Lung (tissue), 12 donors: Measurements from ENCODE around the gene SLC51A. TPM values are rescaled to one million over a fixed set of nuclear protein-coding genes. Genes with fewer than 3 reads are reported as not detected.

ENCODE experiments used
- ATAC-seq: fragments of 200-7000 bp; cut with Tn5 transposase; one replicate; pipeline ENCODE4 v1.9.1; 2020; ENCODE audit warnings: moderate number of reproducible peaks; ENCODE audit not compliant: insufficient read depth, low FRiP score
- DNase-seq, 3 donors: peaks; one replicate each; pipeline ENCODE4 v3.0.0-alpha.2; 2013 to 2017
- H3K27ac ChIP-seq, 2 donors: one replicate each; pipeline ENCODE4 v1.5.1; 2013; ENCODE audit warnings: mild to moderate bottlenecking in 2 of 2, moderate library complexity in 2 of 2, control low read depth in 1 of 2, inconsistent platforms in 1 of 2, low read depth in 1 of 2, low read length in 1 of 2
- H3K27me3 ChIP-seq, 3 donors: one replicate each; pipeline ENCODE4 v1.5.1; 2013; ENCODE audit warnings: low read length in 2 of 3; ENCODE audit not compliant: control insufficient read depth in 3 of 3, insufficient read depth in 3 of 3
- H3K36me3 ChIP-seq, 4 donors: one replicate each; pipeline ENCODE4 v1.5.1; 2013; ENCODE audit warnings: low read length in 4 of 4, mild to moderate bottlenecking in 1 of 4, moderate library complexity in 1 of 4; ENCODE audit not compliant: control insufficient read depth in 4 of 4, insufficient read depth in 4 of 4
- H3K4me1 ChIP-seq, 5 donors: one replicate each; pipeline ENCODE4 v1.5.1; 2013; ENCODE audit warnings: low read length in 5 of 5, mild to moderate bottlenecking in 2 of 5, moderate library complexity in 1 of 5; ENCODE audit not compliant: control insufficient read depth in 5 of 5, insufficient read depth in 5 of 5
- H3K4me3 ChIP-seq: one replicate; pipeline ENCODE4 v1.5.1; 2013; ENCODE audit warnings: mild to moderate bottlenecking, control low read depth, moderate library complexity
- H3K9ac ChIP-seq, 2 donors: one replicate each; pipeline ENCODE4 v1.5.1; 2013; ENCODE audit warnings: low read length in 2 of 2, control low read depth in 1 of 2; ENCODE audit not compliant: insufficient read depth in 1 of 2
- H3K9me3 ChIP-seq, 4 donors: one replicate each; pipeline ENCODE4 v1.5.1; 2013; ENCODE audit warnings: low read length in 3 of 4, mild to moderate bottlenecking in 1 of 4, moderate library complexity in 1 of 4; ENCODE audit not compliant: control insufficient read depth in 4 of 4, insufficient read depth in 3 of 4
- CTCF ChIP-seq: IDR thresholded peaks from 2 replicates; pipeline ENCODE4 v1.5.1; 2012; ENCODE audit warnings: mild to moderate bottlenecking; ENCODE audit errors: control extremely low read depth, extremely low read depth
- WGBS, 2 donors: extraction: QIAGEN DNeasy Blood & Tissue Kit; methylation state at CpG; one replicate each; pipeline ENCODE4 v1.1.7; 2013; 5-methylcytosine and 5-hydroxymethylcytosine counted together
- polyA plus RNA-seq, 2 donors: library from polyadenylated mRNA; stranded (reverse); fragments of 200-250 nt; gene quantifications; one replicate each; pipeline ENCODE4 v1.2.1, GENCODE V29; 2013
- total RNA-seq, 2 donors: library from RNA; depleted of rRNA in 1 of 2; stranded (reverse); fragments of >200 nt in 1 of 2; gene quantifications; one replicate each; pipeline ENCODE4 v1.2.1, GENCODE V29; 2014 to 2021
- donor health status: control.
- donor health status: control.
- donor health status: Bipolar disorder and iron deficiency.
- donor health status: healthy.
- donor health status: DM: yes; HTN: yes; CAD: no.

Gene SLC51A
- total and polyA plus RNA-seq, 4 donors = 0.73 to 7.2 (median 1.9) TPM

- no peak for TF ChIP-seq CTCF
- Histone ChIP-seq H3K27me3 (no peaks in the 10 kb centered on the region), H3K9me3 (peaks cover 0 to 2% (median 0%) of the 10 kb centered on the region in 4 donors), H3K4me1 (peaks cover 0 to 4% (median 0%) of the 10 kb centered on the region in 5 donors), H3K27ac (no peak within 1 kb of the TSS), H3K36me3 (no peaks in the 10 kb centered on the region), H3K9ac (no peak within 1 kb of the TSS), H3K4me3 (no peak within 1 kb of the TSS)
- DNase-seq = no peak
- no peak for ATAC-seq
- WGBS, 2 donors = 71 to 78% methylated on average over 22 to 23 of the region's 23 CpGs
Measured at GRCh38 chr3:196210673-196211556, 5.4 kb upstream of the SLC51A start, which contains the start of gene ZDHHC19. Gene ZDHHC19 (minus strand): TSS chr3:196211400. CDS start chr3:196211315, 85 bp downstream.

- H3K27me3 ChIP-seq = peaks cover 0 to 3% (median 0%) of the 10 kb centered on the region in 3 donors
- DNase-seq = no peak
- 81% methylated on average over 16 of the region's 16 CpGs for WGBS, 2 donors
- no peak overlapping the region for H3K27ac ChIP-seq
- no peak for ATAC-seq
- no peak overlapping the region for H3K4me3 ChIP-seq
- no peaks in the 10 kb centered on the region for H3K9me3 ChIP-seq
- no peak for TF ChIP-seq CTCF
- H3K4me1 ChIP-seq = peaks cover 0 to 4% (median 0%) of the 10 kb centered on the region in 5 donors
- no peak overlapping the region for H3K9ac ChIP-seq
- H3K36me3 ChIP-seq = no peaks in the 10 kb centered on the region
Measured at GRCh38 chr3:196214783-196215441, 1.4 kb upstream of the SLC51A start.

DNA sequence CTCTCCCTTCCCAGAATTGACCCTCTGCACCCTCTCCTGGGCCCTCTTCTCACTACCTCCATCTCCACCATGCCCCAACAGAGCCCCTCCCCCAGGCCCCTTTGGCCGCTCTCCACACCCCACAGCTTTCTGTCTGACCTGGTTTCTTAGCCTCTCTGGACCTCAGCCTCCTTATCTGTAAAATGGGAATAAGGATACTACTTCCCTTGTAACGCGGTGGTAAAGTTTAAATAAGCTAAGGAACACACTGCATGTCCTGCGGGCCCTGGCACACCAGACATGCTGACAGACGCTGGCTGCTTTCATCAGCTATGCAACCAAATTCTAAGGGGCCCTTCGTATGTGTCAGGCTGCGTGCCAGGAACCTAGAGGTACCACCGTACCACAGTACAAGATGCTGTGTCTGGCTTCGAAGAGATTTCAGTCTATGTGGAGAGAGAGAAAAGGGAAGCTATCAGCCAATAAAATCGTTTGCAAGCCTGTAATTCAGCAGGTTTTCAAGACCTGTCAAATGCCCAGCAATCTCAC lies 777 bp upstream of the SLC51A start:
- Histone ChIP-seq H3K9ac (no peak overlapping the region), H3K27me3 (peaks cover 0 to 3% (median 0%) of the 10 kb centered on the region in 3 donors), H3K27ac (no peak overlapping the region), H3K4me1 (peaks cover 0 to 4% (median 0%) of the 10 kb centered on the region in 5 donors), H3K4me3 (no peak overlapping the region), H3K9me3 (no peaks in the 10 kb centered on the region), H3K36me3 (no peaks in the 10 kb centered on the region)
- no peak for TF ChIP-seq CTCF
- WGBS, 2 donors = 68 to 71% methylated on average over 10 of the region's 10 CpGs
- ATAC-seq (no peak), DNase-seq (no peak)
